Cortex of kidney (tissue), 1 donor: ENCODE results near the gene RASA3.
"Not testable (repeated sequence)": the region's sequence is repeated elsewhere in the genome, so short reads cannot be mapped to it uniquely, and the experiment has no call there.

Experiments
- DNase-seq: peaks from one replicate; lab custom pipeline; 2025; lab: John Stamatoyannopoulos, UW

Gene RASA3

GRCh38 chr13:114112826-114113322 lies 19.5 kb downstream of the RASA3 start:
- no peak for DNase-seq

GRCh38 chr13:114112231-114112825 lies 20.1 kb downstream of the RASA3 start:
- DNase-seq: no peak

- no peak for DNase-seq
Measured at GRCh38 chr13:114111577-114111976, 20.8 kb downstream of the RASA3 start.

GRCh38 chr13:114110830-114111189 lies 21.6 kb downstream of the RASA3 start:
- DNase-seq: not testable (repeated sequence)

GRCh38 chr13:114110091-114110829 lies 22.2 kb downstream of the RASA3 start:
- no peak for DNase-seq

GRCh38 chr13:114109641-114110041 lies 22.8 kb downstream of the RASA3 start:
- DNase-seq: no peak

- DNase-seq: no peak
Measured at GRCh38 chr13:114108894-114109293, 23.5 kb downstream of the RASA3 start.

GRCh38 chr13:114108141-114108761 lies 24.2 kb downstream of the RASA3 start:
- no peak for DNase-seq

- DNase-seq: no peak
Measured at GRCh38 chr13:114107686-114108081, 24.7 kb downstream of the RASA3 start.

GRCh38 chr13:114106991-114107685 lies 25.3 kb downstream of the RASA3 start:
- no peak for DNase-seq

- DNase-seq: no peak
Measured at GRCh38 chr13:114106526-114106925, 25.9 kb downstream of the RASA3 start.

GRCh38 chr13:114105521-114106225 lies 26.8 kb downstream of the RASA3 start:
- DNase-seq: no peak

- DNase-seq: no peak
Measured at GRCh38 chr13:114104655-114105520, 27.5 kb downstream of the RASA3 start.

- no peak for DNase-seq
Measured at GRCh38 chr13:114103801-114104654, 28.4 kb downstream of the RASA3 start.

GRCh38 chr13:114103289-114103621 lies 29.2 kb downstream of the RASA3 start:
- not testable (repeated sequence) for DNase-seq

- no peak for DNase-seq
Measured at GRCh38 chr13:114102521-114103288, 29.7 kb downstream of the RASA3 start.

- no peak for DNase-seq
Measured at GRCh38 chr13:114102131-114102520, 30.3 kb downstream of the RASA3 start.

- DNase-seq: no peak
Measured at GRCh38 chr13:114101358-114102130, 30.9 kb downstream of the RASA3 start.
